ENCODE measurements around the gene ART5. TPM values are rescaled to one million over a fixed set of nuclear protein-coding genes. Genes with fewer than 3 reads are reported as not detected.
"Not testable (repeated sequence)": the region's sequence is repeated elsewhere in the genome, so short reads cannot be mapped to it uniquely, and the experiment has no call there.

Gene ART5
- total RNA-seq, 2 experiments from 2014 or later, result not detected

DNA sequence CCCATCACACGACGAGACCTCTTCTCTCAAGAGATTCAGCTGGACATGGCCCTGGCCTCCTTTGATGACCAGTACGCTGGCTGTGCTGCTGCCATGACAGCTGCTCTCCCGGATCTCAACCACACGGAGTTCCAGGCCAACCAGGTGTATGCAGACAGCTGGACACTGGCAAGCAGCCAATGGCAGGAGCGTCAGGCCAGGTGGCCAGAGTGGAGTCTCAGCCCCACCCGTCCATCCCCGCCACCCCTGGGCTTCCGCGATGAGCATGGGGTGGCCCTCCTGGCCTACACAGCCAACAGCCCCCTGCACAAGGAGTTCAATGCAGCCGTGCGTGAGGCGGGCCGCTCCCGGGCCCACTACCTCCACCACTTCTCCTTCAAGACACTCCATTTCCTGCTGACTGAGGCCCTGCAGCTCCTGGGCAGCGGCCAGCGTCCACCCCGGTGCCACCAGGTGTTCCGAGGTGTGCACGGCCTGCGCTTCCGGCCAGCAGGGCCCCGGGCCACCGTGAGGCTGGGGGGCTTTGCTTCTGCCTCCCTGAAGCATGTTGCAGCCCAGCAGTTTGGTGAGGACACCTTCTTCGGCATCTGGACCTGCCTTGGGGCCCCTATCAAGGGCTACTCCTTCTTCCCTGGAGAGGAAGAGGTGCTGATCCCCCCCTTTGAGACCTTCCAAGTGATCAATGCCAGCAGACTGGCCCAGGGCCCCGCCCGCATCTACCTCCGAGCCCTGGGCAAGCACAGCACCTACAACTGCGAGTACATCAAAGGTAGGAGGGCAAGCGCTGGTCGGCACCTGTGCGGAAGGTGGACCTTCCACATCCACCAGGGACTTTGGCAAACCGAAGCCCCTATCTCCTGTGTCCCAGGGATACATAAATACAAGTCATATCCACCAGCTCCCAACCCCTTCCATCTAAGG lies 18.1 kb upstream of the ART5 start:
- ChIA-PET CTCF (interaction anchor here (1.2 kb wide), 1 partner anchor 10 kb away, joined by 4 read pairs; no protein-coding TSS in a partner anchor), POLR2A (no interaction called here)

DNA sequence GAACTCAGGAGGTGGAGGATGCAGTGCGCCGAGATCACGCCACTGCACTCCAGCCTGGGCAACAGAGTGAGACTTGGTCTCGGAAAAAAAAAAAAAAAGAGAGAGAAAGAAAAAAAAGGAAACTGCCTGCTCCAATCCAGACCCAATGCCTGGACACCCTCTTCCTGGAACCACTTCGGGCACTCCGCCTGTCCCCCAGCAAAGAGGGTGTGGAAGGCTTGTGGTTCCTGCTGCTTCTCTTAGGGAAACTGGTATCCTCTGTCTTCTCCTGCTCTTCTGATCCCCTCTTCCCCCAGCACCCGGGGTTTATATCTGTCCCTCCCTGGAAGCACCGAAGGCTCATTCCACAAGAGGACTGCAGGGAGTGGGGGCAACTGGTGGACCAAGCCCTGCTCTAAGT lies 16.5 kb upstream of the ART5 start:
- ChIA-PET CTCF (no interaction called here), POLR2A (no interaction called here)

DNA sequence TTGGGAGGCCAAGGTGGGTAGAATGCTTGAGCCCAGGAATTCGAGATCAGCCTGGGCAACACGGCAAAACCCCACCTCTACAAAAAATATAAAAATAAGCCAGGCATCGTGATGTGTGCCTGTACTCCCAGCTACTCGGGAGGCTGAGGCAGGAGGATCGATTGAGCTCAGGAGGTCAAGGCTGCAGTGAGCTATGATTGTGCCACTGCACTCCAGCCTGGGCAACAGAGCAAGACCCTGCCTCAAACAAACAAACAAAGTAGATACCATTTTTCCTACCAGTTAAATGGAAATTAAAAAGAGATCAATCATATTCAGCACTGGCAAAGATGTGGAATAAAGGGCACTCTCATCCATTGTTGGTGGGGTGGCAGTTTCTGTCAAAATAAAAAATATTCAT lies 15.5 kb upstream of the ART5 start:
- CTCF ChIA-PET, POLR2A ChIA-PET: not testable (repeated sequence)

DNA sequence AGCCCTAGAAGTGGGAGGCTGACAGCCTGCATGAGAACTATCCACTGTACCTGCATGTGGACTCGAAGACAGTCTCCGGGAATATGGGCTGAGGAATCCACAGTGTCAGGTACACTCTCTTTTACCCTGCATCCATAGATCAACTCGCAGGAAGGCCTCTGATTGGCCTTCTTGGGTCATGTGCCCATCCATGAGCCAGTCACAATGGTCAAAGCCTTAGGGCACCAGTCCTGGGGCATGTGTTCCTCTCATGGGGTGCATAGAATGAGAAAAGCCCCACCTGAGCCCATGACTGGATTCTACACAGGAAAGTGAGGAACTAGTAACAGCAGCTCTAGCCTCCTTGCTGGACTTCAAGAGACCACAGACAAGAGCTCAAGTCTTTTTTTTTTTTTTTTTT lies 13.8 kb upstream of the ART5 start:
- CTCF ChIA-PET, result interaction anchor here (0.6 kb wide), 1 partner anchor 1371 kb away, joined by 3 read pairs; no protein-coding TSS in a partner anchor
- POLR2A ChIA-PET, result no interaction called here

DNA sequence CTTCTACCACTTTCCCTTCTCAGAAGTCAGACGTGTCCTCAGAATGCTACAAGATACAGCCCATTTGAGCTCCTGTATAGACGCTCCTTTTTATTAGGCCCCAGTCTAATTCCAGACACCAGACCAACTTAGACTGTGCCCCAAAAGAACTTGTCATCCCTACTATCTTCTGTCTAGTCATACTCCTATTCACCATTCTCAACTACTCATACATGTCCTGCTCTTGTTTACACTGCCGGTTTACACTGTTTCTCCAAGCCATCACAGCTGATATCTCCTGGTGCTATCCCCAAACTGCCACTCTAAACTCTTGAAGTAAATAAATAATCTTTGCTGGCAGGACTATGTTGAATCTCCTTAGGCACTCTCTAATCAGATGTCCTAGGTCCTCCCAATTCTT lies 10.7 kb upstream of the ART5 start:
- CTCF ChIA-PET, POLR2A ChIA-PET: not testable (repeated sequence)

DNA sequence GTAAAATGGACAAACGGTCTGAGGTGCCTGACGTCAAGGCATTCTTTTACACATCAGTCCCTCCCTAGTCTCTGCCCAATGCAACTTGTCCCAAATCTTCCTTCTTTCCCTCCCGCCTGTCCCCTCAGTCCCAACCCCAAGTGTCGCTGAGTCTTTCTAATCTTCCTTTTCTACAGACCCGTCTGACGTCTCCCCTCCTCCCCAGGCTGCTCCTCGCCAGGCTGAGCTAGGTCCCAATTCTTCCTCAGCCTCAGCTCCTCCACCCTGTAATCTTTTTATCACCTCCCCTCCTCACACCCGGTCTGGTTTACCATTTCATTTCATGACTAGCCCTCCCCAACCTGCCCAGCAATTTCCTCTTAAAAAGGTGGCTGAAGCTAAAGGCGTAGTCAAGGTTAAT lies 7.6 kb upstream of the ART5 start:
- CTCF ChIA-PET, POLR2A ChIA-PET: not testable (repeated sequence)

DNA sequence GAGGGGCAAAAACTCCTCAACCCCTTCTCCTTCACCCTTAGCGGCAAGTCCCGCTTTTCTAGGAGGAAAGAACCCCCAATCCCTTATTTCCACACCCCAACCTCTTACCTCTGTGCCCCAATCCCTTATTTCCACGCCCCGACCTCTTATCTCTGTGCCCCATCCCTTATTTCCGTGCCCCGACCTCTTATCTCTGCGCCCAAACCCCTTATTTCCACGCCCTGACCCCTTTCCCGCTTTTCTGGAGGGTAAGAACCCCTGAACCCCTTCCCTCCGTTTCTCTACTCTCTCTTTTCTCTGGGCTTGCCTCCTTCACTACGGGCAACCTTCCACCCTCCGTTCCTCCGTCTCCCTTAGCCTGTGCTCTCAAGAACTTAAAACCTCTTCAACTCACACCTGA lies 7.1 kb upstream of the ART5 start:
- POLR2A ChIA-PET, CTCF ChIA-PET: not testable (repeated sequence)

DNA sequence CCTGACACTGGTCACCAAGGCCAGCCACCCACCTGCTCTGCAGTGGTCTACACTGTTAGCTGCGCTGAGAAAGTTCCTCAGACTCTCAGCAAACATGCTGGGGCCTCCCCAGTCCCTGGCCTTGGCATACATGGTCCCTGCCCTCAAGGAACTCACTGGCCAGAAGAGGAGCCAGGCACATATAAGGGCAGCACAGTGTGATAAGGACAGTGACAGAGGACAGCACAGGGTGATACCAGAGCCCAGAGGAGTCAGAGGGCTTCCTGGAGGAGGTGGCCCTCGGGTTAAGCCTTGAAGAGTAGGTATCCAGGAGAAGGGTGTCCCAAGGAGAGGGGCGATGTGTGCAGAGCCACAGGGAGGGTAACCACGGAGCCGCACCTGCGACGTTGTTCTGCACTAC lies 3.8 kb upstream of the ART5 start:
- POLR2A ChIA-PET, result no interaction called here
- CTCF ChIA-PET, result no interaction called here

DNA sequence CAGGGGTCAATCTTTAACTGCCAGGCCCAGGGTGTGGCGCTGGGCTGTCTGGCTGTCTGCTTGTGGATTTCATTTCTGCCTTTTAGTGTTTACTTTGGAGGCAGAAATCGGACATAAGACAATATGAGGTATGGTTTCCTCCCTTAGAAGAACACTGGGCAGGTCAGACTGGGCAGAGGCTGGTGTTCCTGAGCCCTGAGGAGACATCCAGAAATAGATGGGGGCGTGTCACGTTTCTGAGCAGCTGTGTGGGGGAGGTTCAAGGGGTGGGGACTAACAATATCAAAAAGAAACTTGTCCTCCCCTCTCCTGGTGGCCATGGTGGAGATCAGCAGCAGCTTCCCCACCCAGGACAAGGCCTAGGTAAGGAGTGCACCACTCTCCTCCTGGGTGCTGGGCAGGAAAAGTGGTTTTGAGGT lies 3.0 kb upstream of the ART5 start, which contains the start of gene ART1:
Gene ART1 (plus strand): TSS at position 312 of the 419 bp plus-strand sequence. CDS start 14,086 bp downstream, outside the sequence.
- ChIA-PET CTCF (no interaction called here), POLR2A (no interaction called here)

DNA sequence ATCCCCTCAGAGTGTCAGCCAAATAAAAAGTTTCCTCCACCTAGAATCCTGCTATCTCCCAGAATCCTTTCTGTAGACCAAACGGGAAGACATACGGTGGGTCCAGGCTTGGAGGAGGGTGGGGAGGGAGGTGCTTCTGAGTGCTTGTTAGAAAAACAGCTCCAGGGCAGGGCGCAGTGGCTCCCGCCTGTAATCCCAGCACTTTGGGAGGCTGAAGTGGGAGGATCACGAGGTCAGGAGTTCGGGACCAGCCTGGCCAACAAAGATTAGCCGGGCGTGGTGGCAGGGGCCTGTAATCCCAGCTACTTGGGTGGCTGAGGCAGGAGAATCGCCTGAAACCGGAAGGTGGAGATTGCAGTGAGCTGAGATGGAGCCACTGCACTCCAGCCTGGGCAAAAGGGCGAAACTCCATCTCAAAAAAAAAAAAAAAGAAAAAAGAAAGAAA lies 1.3 kb upstream of the ART5 start:
- POLR2A ChIA-PET, CTCF ChIA-PET: not testable (repeated sequence)

DNA sequence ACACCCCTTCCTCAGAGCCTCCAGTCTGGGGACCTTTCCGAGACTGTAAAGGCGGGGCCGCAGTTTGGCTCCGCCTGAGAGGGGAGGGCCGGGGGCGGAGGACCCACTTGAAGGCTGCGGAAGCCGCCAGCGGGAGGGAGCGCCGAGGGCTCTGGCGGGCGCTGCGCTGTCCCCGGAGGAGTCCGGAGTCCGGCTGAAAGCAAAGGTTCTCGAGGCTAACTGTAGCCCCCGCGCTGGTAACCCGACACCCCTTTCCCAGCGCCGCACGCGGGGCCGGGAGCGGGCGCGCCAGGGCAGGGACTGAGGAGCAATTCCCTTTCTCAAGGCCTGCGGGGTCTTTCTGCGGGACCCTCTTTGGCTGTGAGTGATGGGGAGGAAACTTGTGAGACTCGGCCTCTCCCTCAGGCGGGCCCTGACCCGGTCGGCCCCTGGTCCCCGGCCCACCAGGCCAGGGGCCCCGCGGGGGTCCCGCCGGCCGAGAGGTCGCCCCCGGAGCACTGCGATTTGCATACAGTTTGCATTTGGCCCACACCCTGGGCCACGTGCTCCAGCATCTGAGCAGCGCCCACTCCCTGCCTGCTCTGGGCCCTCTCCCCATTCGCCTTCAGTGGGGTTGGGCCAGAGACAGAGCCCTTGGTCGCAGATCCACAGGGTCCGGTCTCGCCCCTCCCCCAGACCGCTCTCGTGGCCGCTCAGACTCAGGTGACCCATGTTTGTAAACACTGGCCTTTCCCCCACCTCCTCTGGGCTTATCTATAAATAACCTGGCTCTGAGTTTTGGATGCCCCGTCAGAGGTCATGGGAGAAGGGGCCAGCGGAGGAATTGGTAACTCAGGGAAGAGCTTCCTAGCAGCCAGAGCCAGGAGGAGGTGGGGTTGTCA lies 519 bp upstream of the ART5 start:
- CTCF ChIA-PET, result no interaction called here
- POLR2A ChIA-PET, result no interaction called here

DNA sequence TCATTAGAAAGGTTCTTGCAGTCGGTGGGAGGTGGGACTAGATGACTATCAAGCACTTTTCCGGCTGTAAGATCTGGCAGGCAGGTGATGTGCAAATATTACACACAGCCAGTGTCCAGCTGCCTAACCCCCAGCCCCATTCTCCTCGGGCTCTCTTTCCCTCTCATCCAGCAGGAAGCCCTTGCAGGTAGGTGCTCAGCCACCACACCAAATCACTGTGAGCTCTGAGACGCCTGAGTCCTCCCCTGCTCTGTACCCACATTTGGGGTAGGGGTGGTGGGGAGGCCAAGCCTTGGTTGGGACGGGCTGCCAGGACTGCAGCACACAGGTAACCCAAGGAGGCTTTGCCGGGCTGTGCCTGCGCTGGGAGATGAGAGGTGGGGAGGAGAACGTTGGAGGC lies 601 bp downstream of the ART5 start:
- POLR2A ChIA-PET, result no interaction called here

DNA sequence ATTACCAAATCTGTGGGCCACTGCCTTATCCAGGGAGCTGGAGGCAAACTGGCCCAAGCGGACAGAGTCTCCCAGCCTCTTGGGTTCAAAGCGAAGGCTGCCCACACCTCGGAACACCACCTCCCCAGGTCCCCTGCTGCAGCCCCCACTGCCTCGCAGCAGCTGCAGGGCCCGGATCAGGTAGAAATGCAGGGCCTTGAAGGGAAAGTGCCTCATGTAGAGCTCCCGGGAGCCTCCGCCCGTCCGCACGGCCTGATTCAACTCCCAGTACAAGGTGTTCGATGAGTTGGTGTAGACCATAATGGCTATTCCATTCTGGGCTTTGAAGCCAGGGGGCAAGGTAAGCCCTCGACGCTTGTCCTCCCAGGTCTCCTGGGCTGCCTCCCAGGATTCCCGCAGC lies 2.0 kb downstream of the ART5 start:
- CTCF ChIA-PET, result no interaction called here
- POLR2A ChIA-PET, result no interaction called here

More for the DNA sequence above, 601 bp downstream of the ART5 start:
- CTCF ChIA-PET, result no interaction called here

DNA sequence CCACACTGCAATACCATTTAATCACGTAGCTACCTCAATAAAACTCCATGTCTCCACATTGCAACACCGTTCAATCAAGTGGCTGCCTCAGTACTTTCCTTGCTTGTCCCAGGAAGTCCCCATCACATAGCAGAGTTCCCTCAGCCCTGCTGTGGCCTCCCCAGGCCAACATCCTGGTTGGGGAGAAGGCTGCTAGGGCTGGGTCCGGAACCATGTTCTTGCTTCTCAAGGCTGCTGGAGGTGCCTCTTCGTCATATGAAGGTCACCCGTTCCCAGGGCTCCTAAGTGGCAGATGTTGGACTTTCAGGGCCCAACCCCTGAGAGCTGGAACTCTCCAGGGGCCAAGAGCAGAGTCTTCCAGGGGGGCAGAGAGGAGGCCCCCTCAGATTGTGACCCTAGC lies 3.3 kb downstream of the ART5 start:
- POLR2A ChIA-PET, result no interaction called here
- CTCF ChIA-PET, result no interaction called here

DNA sequence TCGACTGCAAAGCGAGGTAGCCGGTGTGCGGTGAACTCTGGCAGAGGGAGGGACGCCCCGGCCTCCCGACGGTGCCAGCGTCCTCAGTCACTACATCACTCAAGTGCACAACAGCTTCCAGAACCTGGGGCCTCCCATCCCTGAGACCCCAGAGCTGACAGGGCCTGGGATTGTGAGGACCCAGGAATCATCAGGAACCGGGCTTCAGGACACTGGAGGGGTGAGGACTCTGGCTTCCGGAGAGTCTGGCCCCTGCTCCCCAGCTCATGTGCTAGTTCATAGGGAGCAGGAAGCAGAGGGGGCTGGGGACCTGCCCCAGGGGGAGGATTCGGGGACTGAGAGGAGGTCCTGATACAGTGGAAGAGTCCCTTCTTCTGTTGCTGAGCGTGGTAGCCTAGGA lies 4.6 kb downstream of the ART5 start:
- CTCF ChIA-PET, result no interaction called here
- POLR2A ChIA-PET, result no interaction called here

DNA sequence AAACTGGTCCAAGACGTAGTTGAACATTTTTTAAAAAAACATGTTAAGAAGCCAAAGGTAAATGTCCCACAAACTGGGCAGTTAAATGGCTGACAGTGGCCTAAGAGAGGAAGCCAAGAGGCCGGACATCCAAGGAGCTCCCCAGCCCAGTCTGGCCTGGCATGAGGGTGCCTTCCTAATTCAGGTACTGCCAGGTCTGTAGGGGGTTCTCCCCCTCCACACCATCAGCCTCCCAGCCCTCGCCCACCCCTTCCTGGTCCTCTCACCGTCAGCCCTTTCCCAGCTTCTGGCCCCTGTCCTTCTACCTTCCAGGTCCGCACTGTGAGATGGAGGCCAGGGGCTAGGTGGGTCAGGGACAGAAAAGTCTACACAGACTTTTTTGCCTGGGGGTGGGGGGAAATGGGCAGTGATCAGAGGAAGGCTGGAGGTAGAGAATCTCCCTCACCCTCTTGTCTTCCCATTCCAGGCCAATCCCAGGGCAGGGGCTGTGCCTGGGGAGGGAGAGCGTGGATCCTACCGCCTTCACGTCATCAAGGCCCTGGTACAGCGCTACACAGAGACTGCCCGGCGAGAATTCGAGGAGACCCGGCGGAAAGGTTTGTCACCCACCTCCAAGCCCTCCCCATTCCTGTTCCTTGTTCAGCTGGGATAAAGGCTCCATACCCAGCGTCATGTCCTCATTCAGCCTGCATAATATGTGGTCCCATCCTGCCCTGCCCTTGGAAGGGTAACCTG lies 6.0 kb downstream of the ART5 start:
- POLR2A ChIA-PET, result no interaction called here
- CTCF ChIA-PET, result no interaction called here

DNA sequence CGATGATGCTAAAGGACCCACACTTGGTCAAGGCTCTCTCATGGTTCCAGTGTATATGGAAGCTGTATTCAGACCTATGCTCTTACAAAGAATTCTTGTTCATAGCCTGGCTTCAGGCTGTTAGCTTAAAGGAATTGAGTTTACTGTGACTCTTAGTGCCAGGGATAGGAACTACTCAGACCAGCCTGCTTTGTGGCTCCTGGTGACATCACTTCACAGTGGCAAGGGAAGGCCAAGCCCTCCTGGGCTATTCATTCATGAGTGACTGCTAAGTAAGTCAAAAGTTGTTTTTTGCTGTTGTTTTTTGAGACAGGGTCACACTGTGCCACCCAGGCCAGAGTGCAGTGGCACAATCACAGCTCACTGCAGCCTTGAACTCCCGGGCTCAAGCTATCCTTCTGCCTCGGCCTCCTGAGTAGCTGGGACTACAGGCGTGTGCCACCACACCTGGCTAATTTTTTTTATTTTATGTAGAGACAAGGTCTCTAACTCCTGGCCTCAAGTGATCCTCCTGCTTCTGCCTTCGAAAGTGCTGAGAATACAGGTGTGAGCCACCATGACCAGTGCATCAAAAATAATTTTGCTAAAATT lies 9.6 kb downstream of the ART5 start:
- ChIA-PET POLR2A (no interaction called here), CTCF (no interaction called here)

DNA sequence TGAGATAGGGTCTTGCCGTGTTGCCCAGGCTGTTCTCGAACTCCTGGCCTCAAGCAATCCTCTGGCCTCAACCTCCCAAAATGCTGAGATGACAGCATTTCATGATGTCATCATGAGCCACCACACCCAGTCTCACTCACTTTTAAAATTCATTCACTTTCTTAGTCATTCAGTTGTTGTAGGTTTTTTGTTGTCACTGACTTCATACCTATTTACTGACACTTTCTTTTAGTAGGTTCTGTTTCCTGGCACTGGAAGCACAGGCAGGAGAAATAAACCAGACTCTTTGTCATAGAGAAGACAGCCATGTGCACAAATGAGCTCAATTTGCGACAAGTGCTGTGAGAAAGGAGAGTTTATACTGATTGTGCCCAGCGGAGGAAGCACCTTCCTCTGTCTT lies 10.5 kb downstream of the ART5 start:
- POLR2A ChIA-PET, result no interaction called here
- CTCF ChIA-PET, result no interaction called here

DNA sequence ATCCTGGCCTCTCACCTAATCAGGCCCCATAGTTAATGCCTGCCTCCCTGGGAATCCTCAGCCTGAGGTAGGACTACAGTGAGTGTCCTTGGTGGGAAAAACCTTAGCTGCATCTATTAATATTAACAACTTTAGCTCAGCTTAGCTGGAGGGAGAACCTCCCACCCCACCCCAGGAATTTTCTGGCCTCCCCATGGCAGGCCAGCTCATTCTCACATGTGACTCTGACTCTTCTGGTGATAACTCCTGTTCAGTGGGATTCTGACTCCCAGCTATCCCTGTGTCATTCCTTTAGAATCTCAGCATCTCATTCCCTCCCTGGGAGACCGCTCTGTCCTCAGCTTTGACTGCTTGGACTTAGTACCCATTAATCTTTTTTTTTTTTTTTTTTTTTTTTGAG lies 14.5 kb downstream of the ART5 start:
- CTCF ChIA-PET, result no interaction called here

More for the DNA sequence above, 14.5 kb downstream of the ART5 start:
- POLR2A ChIA-PET, result no interaction called here
